Esophagus muscularis mucosa (tissue), 4 donors: ENCODE measurements around the gene SEPTIN2.

ENCODE experiments used
- EP300 ChIP-seq: sonication (generic); formaldehyde crosslinking; IDR thresholded peaks from one replicate; pipeline ENCODE4 v1.6.1; 2017; ENCODE audit warnings: antibody characterized with exemption
- POLR2A ChIP-seq: fragments of 450-650 bp; IDR thresholded peaks from one replicate; pipeline ENCODE4 v1.6.1; 2017; ENCODE audit warnings: antibody characterized with exemption, moderate library complexity, mild to moderate bottlenecking, low read depth
- POLR2AphosphoS5 ChIP-seq, 2 donors: sonication (generic); formaldehyde crosslinking; IDR thresholded peaks; one replicate each; pipeline ENCODE4 v1.6.1; 2017; ENCODE audit warnings: antibody characterized with exemption in 2 of 2
- TF ChIP-seq, protein P1 (sequence below), 3 experiments: fragments of 200-600 bp in 2 of 3; fragments of 450-650 bp in 1 of 3; sonication (generic) in 2 of 3; IDR thresholded peaks; one replicate each; pipeline ENCODE4 v1.5.1; 2017 to 2019; ENCODE audit warnings: antibody characterized with exemption in 3 of 3, mild to moderate bottlenecking in 2 of 3, moderate library complexity in 1 of 3

DNA sequence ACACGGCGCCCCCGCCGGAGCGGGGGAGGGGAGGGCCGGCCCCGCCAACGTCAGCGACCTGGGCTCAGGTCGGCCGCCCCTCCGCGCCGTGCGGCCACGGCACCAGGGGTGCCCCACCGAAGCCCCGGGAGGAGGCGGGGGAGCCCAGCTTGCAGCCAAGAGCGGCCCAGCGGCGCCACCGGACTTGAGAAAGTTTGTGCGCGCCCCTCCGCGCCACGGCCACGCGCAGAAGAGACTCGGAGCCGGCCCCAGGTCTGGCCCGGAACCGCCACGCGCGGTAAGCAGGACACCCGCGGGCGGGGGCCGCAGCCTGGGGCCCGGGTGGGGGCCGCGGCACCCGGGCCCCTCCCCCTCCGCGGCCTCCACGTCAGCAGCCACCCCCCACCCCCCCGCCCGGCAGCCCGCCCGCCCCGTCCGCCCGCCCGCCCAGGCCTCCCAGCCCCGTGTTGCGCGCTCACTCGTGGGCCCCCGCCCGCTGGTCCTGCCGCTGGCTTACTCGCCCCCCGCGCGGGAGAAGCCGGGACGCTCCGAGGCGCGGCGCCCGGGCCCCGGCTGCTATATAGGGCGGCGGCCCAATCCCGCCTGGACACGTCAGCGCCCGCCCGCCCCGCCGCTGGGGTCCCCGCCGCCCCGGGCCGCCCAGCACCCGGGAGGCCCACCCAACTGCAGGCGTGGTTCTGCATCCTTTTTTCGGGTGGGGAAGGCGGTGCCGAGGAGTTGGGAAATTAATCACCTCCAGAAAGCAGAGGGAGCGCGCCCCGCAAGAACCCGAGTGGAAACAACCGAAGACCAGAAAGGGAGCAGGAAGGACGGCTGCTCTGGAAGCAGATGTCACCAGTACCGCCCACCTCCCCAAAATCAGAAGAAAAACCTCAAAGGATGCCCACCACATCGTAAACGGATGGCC, 43.2 kb upstream of the SEPTIN2 start:
- TF ChIP-seq, protein P1, sequence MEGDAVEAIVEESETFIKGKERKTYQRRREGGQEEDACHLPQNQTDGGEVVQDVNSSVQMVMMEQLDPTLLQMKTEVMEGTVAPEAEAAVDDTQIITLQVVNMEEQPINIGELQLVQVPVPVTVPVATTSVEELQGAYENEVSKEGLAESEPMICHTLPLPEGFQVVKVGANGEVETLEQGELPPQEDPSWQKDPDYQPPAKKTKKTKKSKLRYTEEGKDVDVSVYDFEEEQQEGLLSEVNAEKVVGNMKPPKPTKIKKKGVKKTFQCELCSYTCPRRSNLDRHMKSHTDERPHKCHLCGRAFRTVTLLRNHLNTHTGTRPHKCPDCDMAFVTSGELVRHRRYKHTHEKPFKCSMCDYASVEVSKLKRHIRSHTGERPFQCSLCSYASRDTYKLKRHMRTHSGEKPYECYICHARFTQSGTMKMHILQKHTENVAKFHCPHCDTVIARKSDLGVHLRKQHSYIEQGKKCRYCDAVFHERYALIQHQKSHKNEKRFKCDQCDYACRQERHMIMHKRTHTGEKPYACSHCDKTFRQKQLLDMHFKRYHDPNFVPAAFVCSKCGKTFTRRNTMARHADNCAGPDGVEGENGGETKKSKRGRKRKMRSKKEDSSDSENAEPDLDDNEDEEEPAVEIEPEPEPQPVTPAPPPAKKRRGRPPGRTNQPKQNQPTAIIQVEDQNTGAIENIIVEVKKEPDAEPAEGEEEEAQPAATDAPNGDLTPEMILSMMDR (IDR thresholded peaks at IDR 0.05), result peak in 1 of 3 experiments; percentile 8
- TF ChIP-seq POLR2A (no peak), EP300 (no peak), POLR2AphosphoS5 (IDR thresholded peaks at IDR 0.05) (peak; percentile 66 to 85)
